CD4-positive, alpha-beta T cell (primary cell): Measurements from ENCODE around the gene FIBCD1. TPM values are rescaled to one million over a fixed set of nuclear protein-coding genes. Genes with fewer than 3 reads are reported as not detected.

ENCODE experiments used
- ATAC-seq: fragments of 200-7000 bp; cut with Tn5 transposase; one replicate; pipeline ENCODE4 v1.10.0; 2022; ENCODE audit warnings: mild to moderate bottlenecking; ENCODE audit not compliant: poor library complexity
- CTCF ChIA-PET: fragments of 350-600 bp; sonication (Branson Sonifier 250); formaldehyde crosslinking; loops from one replicate; lab custom pipeline; 2021; ENCODE audit warnings: antibody characterized with exemption, inconsistent platforms; lab: Charles Lee
- POLR2A ChIA-PET: fragments of 350-600 bp; sonication (Branson Sonifier 250); formaldehyde crosslinking; loops from one replicate; lab custom pipeline; 2021; ENCODE audit warnings: antibody characterized with exemption, inconsistent platforms; lab: Charles Lee
- DNase-seq, 14 experiments: peaks; one replicate each; pipeline ENCODE4 v3.0.0-alpha.2; 2013 to 2020; ENCODE audit warnings: mixed read lengths in 2 of 14
- H3K27ac ChIP-seq, 2 donors: one replicate each; pipeline versions ENCODE4 v1.5.1 to v1.7.0; 2013; ENCODE audit warnings: low read length in 2 of 2, low read depth in 1 of 2, mild to moderate bottlenecking in 1 of 2
- H3K27me3 ChIP-seq, 2 experiments: 1 replicate in 1 of 2; 2 replicates in 1 of 2; pipeline versions ENCODE4 v1.6.1 to v1.7.0; 2013; ENCODE audit warnings: low read length in 2 of 2, control low read depth in 1 of 2, mild to moderate bottlenecking in 1 of 2, moderate library complexity in 1 of 2; ENCODE audit not compliant: insufficient read depth in 2 of 2, control insufficient read depth in 1 of 2
- H3K36me3 ChIP-seq: one replicate; pipeline ENCODE4 v1.6.1; 2013; ENCODE audit warnings: low read length, control low read depth; ENCODE audit not compliant: insufficient read depth
- H3K4me1 ChIP-seq: one replicate; pipeline ENCODE4 v1.6.1; 2013; ENCODE audit warnings: low read length, control low read depth; ENCODE audit not compliant: insufficient read depth
- H3K4me3 ChIP-seq: one replicate; pipeline ENCODE4 v1.5.1; 2013; ENCODE audit warnings: mild to moderate bottlenecking, low read length, moderate library complexity
- H3K9me3 ChIP-seq, 2 experiments: 1 replicate in 1 of 2; 2 replicates in 1 of 2; pipeline versions ENCODE4 v1.6.1 to v1.7.0; 2013; ENCODE audit warnings: low read length in 2 of 2, mild to moderate bottlenecking in 2 of 2, control low read depth in 1 of 2, moderate library complexity in 1 of 2; ENCODE audit not compliant: control insufficient read depth in 1 of 2, insufficient read depth in 1 of 2
- H3K27ac Mint-ChIP-seq: one replicate; pipeline ENCODE4 v1.8.0; 2020; ENCODE audit warnings: mixed read lengths
- H3K27me3 Mint-ChIP-seq: one replicate; pipeline ENCODE4 v1.8.0; 2021; ENCODE audit warnings: mixed read lengths
- H3K36me3 Mint-ChIP-seq: one replicate; pipeline ENCODE4 v1.8.0; 2021; ENCODE audit warnings: low read depth, mixed read lengths
- H3K4me1 Mint-ChIP-seq: one replicate; pipeline ENCODE4 v1.8.0; 2021; ENCODE audit warnings: low read depth, mixed read lengths
- H3K4me3 Mint-ChIP-seq: one replicate; pipeline ENCODE4 v1.8.0; 2020; ENCODE audit warnings: mild to moderate bottlenecking, mixed read lengths
- H3K9me3 Mint-ChIP-seq: one replicate; pipeline ENCODE4 v1.8.0; 2020; ENCODE audit warnings: mixed read lengths
- intact Hi-C, 2 experiments: fragments of 100-400 bp; cut with DNase I in 1 of 2; cut with micrococcal nuclease in 1 of 2; formaldehyde crosslinking; loops; one replicate each; pipeline versions ENCODE4 v1.15.1 to v1.9.0; 2023 to 2025; cut with DNase I, micrococcal nuclease
- total RNA-seq, 174 experiments: library from RNA in 2 of 174; stranded (reverse) in 2 of 174; gene quantifications; one replicate each; pipeline ENCODE4 v1.2.3 and lab custom pipeline; 2021 to 2026
- TF ChIP-seq, protein P1 (sequence below): fragments of 200-600 bp; IDR thresholded peaks from one replicate; pipeline ENCODE4 v1.8.0; 2022; ENCODE audit warnings: antibody characterized with exemption, mild to moderate bottlenecking

Gene FIBCD1
- total RNA-seq, 2 experiments from 2014 or later, result not detected

DNA sequence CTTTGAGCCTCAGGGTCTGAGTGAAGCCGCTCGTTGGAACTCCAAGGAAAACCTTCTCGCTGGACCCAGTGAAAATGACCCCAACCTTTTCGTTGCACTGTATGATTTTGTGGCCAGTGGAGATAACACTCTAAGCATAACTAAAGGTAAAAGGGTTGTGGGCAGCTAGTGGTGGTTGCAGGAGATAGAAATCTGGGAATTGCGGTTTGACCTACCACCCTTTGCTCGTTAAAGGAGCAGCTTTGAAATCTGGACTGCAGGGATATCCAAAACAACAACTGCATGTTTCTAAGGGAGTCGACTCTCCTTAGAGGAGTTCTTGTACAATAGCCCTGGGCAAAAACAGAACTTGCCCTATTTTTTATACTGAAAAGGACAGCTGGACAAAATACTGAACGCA lies 85.0 kb downstream of the FIBCD1 start:
- Mint-ChIP-seq H3K9me3 (no peaks in the 10 kb centered on the region), H3K27ac (no peak overlapping the region), H3K27me3 (no peaks in the 10 kb centered on the region), H3K4me3 (no peak overlapping the region), H3K4me1 (no peaks in the 10 kb centered on the region), H3K36me3 (peaks cover 39% of the 10 kb centered on the region)
- TF ChIP-seq, protein P1, sequence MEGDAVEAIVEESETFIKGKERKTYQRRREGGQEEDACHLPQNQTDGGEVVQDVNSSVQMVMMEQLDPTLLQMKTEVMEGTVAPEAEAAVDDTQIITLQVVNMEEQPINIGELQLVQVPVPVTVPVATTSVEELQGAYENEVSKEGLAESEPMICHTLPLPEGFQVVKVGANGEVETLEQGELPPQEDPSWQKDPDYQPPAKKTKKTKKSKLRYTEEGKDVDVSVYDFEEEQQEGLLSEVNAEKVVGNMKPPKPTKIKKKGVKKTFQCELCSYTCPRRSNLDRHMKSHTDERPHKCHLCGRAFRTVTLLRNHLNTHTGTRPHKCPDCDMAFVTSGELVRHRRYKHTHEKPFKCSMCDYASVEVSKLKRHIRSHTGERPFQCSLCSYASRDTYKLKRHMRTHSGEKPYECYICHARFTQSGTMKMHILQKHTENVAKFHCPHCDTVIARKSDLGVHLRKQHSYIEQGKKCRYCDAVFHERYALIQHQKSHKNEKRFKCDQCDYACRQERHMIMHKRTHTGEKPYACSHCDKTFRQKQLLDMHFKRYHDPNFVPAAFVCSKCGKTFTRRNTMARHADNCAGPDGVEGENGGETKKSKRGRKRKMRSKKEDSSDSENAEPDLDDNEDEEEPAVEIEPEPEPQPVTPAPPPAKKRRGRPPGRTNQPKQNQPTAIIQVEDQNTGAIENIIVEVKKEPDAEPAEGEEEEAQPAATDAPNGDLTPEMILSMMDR, result no peak
- no peak overlapping the region for H3K27ac ChIP-seq
- H3K36me3 ChIP-seq, result peaks cover 25% of the 10 kb centered on the region
- H3K4me3 ChIP-seq, result no peak overlapping the region
- H3K9me3 ChIP-seq, result no peaks in the 10 kb centered on the region
- DNase-seq (no peak), ATAC-seq (no peak)
- no peaks in the 10 kb centered on the region for H3K4me1 ChIP-seq
- ChIA-PET POLR2A (no interaction called here), CTCF (no interaction called here)
- H3K27me3 ChIP-seq, result no peaks in the 10 kb centered on the region
- intact Hi-C loops, result no loop called here

DNA sequence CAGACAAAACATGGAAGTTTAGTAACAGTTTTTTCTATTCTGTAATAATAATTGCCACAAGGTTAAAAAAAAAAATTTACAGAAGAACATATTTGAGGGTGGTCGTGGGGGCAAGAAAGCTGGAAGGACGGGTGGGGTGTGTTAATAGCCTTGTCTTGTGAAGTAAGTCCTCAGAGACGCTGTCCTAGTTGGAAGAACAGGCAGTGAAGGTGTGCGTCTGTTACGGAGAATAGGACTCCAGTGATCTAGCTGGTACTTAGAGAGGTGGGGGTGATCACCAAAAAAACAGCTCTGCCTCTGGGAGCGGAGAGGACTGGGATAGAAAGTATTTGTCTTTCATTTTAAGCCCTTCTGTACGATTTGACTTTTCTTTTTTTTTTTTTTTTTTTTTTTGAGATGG lies 86.2 kb downstream of the FIBCD1 start:
- Mint-ChIP-seq H3K36me3 (peaks cover 39% of the 10 kb centered on the region), H3K27me3 (no peaks in the 10 kb centered on the region), H3K4me3 (no peak overlapping the region), H3K27ac (no peak overlapping the region), H3K4me1 (no peaks in the 10 kb centered on the region), H3K9me3 (no peaks in the 10 kb centered on the region)
- Histone ChIP-seq H3K27ac (no peak overlapping the region), H3K4me3 (no peak overlapping the region), H3K9me3 (no peaks in the 10 kb centered on the region), H3K4me1 (no peaks in the 10 kb centered on the region), H3K36me3 (peaks cover 21% of the 10 kb centered on the region), H3K27me3 (no peaks in the 10 kb centered on the region)
- intact Hi-C loops, result no loop called here
- DNase-seq (no peak), ATAC-seq (no peak)
- ChIA-PET POLR2A (no interaction called here), CTCF (no interaction called here)
- TF ChIP-seq, protein P1, result no peak

Other genes starting within 250 kb of the FIBCD1 start
- gene EXOSC2, start 245.5 kb downstream of the FIBCD1 start, total RNA-seq, result 10 to 100 TPM; 49.2 to 50.2 TPM
- 10 to 100 TPM; 29.8 to 33.7 TPM for gene ABL1, start 104.0 kb downstream of the FIBCD1 start, total RNA-seq
- gene QRFP, start 42.4 kb downstream of the FIBCD1 start, total RNA-seq, result not detected
- gene LAMC3, start 69.9 kb upstream of the FIBCD1 start, total RNA-seq, result 1 to 10 TPM in 1 of 2 experiments, under 1 TPM in 1; 0.66 to 1.7 TPM
- gene AIF1L, start 157.3 kb upstream of the FIBCD1 start, total RNA-seq, result not detected
- gene NUP214, start 186.3 kb upstream of the FIBCD1 start, total RNA-seq, result 100 to 1,000 TPM; 105 to 107 TPM